ENCODE data around the gene SNX1.
"Not testable (repeated sequence)": the region's sequence is repeated elsewhere in the genome, so short reads cannot be mapped to it uniquely, and the experiment has no call there.

Gene SNX1

DNA sequence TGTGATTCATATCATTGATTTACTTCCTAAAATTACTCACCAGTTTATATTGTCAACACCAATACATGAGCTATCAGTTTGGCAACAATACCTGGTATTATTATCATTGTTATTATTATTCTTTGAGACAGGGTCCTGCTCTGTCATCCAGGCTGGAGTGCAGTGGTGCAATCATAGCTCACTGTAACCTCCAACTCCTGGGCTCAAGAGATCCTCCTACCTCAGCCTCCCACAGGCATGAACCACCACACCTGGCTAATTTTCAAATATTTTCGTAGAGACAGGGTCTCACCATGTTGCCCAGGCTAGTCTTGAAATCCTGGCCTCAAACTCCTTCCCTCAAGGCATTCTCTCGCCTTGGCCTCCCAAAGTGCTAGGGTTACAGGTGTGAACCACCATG lies 22.3 kb upstream of the SNX1 start:
- DNase-seq (ENCODE audit: low read depth), result not testable (repeated sequence)

DNA sequence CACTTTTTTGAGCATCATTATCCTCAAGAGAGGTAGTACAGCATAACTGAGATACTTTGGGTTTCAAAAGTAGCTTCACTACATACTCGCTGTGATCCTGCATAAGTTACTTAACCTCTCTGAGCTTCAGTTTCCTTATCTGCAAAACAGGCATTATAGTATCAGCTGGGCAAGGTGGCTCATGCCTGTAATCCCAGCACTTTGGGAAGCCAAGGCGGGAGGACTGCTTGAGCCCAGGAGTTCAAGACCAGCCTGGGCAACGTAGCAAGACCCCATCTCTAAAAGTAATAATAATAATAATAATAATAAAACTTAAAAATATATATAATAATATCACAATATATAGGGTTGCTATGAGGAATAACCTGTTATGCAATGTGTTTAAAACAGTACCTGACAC lies 13.0 kb upstream of the SNX1 start:
- no peak for DNase-seq (ENCODE audit: low read depth)

DNA sequence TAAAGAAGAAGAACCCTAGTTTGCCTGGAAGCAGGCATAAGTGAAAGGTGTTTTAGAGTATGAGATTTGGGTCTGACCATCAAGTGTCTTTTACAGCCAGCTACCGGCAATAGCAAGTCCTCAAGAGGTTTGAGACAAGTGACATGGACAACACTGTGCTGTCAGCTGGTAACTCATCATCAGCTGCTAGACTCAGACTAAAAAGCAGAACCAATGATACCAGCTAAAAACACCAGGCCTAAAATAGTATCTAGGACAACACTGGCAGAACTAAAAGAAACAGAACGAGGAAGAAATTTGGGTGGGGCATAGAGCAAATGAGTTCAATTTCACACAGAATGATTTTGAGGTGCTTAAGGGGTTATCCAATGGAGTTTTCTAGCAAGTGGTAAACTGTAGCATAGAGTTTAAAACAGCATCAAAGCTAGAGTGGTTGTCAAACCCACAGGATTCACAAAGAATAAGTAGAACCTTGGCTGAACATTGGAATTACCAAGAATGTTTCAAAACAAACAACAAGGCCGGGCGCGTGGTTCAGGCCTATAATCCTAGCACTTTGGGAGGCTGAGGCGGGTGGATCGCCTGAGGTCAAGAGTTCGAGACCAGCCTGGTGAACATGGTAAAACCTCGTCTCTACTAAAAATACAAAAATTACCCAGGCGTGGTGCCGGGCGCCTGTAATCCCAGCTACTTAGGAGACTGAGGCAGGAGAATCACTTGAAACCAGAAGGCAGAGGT lies 6.1 kb upstream of the SNX1 start:
- no peak for DNase-seq (ENCODE audit: low read depth)

DNA sequence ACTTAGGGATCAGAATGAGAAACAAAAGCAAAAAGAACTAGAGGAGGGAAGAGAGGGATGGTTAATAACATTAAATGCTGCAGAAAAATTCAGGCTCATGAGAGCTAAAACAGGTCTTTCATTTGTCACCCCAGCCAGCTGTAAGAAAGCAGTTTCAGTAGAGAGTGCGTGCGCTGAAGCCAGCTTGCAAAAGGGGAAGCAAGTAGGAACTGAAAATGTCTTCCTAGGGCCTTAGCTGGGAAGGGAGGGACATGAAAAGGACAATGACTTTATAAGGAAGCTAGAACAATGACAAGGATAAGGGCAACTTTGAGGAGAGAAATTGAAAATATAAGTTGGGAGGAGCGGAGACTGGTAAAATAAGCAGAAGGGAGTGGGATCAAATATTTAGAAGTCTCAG lies 5.3 kb upstream of the SNX1 start:
- DNase-seq (ENCODE audit: low read depth), result no peak

DNA sequence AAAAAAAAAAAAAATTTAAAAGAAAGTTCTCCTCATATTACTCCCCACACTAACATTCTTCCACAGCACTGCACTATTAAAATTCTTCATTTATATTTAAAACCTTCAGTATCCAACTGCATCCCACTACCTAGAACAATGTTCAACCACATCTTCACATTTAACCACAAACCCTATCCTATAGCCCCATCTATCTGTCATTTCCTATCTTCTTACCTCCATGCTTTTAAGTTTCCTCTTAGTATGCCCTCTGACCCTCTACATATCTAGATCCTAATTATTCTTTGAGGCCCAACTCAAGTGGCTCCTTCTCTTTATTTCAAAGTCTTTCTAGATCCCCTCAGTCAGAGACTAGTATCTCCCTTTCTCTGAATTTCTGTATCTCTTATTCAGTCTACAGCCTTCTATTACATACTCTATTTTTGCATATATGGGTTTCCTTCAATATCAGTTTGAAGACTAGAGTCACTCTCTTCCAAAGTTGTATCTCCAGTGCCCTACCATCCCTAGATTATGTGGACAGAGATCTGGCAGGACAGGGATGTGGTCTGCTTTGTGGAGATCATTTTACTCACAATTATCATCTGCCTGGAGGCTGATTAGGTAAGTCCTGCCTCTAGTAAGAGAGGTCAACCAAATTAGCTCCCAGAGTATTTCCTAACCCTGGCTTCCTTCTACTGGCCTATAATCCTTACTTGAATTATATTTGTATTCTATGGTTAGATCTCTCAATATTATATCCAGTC lies 3.5 kb upstream of the SNX1 start:
- DNase-seq (ENCODE audit: low read depth), result no peak

DNA sequence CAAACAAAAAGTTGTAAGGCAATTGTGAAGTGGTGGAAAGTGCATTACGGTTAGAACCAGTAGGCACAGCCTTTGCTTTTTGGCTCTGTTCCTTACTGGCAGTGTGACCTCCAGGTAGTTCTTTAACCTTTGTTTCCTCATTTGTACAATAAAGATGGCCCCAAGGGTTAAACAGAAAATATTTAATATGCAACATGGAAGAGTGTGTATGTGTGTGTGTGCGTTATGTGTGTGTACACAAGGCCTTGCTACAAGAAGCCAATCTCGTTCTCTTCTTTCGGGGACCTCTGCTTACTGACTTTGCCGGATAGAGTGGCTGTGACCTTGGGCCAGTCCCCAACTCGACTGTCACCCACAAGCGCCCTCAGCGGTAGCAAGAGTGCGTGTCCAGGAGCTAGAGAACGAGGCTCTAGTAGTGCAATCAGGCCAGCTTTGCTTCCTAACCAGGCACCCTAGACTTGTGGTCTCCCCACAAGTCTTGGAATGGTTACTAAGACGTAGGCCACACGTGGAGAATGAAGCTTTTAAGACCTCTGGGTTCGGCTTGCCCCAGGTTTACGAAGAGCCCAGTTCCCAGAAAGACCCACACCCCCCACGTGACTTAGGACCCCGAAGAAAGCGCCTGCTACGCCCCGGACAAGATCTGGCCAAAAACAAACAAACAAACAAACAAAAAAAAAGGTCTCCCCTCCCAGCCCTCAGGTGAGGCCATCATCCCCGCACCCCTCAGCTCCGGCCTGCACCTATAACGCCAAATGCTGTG lies 2.7 kb upstream of the SNX1 start:
- no peak for DNase-seq (ENCODE audit: low read depth)

DNA sequence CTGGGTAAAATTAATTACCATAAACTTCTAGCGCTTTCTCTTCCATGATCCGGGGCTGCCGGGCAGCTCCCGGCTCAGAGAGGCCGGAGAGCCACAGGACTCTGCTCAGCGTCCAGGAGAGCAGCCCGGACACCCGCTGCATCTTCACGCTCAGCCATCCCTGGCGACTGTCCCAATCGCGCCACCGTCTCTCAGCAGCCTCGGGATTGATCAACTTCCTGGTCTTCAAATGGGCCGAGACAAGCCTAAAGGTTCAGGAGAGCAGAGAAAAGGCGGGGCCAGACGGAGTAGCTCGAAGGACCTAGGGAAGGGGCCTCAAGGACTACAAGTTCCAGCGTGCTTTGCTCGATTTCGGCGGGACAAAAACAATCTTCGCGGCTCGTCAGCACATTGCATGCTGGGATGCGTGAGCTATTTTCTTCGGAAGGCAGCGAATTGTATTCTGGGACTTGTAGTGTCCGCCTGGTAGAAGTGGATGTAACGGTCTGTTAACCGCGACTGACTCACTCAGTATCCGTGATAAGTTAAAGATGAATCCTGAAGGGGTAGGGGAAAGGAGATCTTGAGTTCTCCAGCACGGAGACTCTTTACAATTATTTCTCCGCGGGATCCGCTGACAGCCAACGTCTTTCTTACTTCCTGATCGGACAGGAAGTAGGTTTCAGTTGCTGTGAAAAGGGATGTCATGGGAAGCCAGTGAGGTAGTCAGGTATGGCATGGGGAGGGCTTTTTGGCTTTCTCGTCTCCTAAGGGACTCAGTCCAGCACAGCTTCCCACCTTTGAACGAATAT lies 2.0 kb upstream of the SNX1 start, which contains the start of gene CIAO2A:
TSS of gene CIAO2A (minus strand) at position 212 of the 791 bp plus-strand sequence. CDS start at position 142, 70 bp downstream.
- DNase-seq (ENCODE audit: low read depth), result peak; percentile 96

DNA sequence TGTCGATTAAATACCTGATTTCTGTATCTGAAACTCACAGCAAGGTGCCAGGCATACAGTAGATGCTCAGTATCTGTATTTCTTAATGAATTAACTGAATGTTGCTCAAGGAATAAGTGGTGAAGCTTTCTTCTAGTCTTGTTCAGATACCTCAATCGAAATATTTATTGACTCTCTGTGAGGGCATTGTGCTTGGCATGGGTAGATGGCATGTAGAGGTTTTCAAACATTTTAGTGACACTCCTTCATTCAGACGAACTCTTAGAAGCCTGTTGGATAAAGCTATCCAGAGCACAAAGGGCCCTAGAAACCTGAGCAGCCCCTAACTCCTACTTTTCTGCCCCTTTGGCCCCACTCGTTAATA lies 369 bp upstream of the SNX1 start:
- DNase-seq (ENCODE audit: low read depth), result no peak

DNA sequence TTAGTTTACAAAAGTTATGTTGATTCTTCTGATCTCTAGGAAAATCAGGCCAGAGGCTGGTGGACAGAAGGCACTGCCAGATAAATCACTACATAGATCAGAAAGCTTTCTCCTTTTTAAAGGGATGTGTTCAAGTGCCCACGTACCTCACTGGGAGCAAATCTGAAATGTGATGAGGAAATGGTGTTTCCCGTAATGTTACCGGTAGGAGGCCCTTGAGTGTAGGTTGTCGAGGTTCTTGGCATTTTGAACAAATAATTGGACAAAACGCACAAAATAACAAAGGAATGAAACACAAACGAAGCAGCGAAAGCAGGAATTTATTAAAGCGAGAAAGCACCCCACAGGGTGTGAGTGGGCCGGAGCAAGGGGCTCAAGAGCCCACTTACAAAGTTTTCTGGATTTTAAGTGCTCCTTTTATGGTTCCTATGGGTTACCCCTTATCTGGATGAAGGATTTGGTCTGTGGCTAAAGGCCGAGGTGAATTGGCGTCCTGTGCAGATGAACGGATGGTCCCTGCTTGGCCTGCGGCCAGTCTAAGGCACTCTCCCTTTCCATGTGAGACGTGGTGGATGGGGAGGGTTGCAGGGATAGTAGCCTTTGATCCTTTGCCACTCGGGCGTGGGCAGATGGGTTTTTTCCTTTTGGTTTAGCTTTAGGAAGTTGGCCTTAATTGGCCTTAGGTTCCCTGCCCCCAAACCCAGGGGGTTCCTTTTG lies 1.0 kb downstream of the SNX1 start:
- no peak for DNase-seq (ENCODE audit: low read depth)

DNA sequence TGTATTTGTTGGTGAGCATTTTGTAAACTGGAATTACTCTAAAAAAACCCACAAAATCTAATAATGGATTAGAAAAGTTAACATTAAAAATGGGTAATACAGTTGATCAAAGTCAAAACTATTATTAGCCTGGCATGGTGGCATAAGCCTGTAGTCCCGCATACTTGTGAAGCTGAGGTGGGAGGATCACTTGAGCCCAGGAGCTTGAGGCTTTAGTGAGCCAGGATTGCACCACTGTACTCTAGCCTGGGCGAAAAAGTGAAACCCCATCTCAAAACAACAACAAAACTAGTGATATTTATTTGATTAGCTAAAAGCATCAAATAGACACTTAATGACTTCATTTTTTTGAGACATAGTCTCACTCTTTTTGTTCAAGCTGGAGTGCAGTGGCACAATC lies 3.6 kb downstream of the SNX1 start:
- no peak for DNase-seq (ENCODE audit: low read depth)

DNA sequence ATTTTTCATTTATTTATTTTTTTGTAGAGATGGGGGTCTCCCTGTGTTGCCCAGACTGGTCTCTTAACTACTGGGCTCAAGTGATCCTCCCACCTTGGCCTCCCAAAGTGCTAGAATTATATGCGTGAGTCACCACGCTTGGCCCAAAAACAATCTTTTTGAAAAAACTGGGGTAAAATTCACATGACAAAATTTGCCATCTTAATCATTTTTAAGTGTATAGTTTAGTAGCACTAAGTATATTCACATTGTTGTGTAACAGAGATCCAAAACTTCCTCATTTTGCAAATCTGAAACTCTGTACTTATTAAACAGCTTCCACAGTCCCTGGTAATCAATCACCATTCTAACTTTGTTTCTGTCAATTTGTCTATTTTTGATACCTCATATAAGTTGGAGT lies 5.2 kb downstream of the SNX1 start:
- no peak for DNase-seq (ENCODE audit: low read depth)

DNA sequence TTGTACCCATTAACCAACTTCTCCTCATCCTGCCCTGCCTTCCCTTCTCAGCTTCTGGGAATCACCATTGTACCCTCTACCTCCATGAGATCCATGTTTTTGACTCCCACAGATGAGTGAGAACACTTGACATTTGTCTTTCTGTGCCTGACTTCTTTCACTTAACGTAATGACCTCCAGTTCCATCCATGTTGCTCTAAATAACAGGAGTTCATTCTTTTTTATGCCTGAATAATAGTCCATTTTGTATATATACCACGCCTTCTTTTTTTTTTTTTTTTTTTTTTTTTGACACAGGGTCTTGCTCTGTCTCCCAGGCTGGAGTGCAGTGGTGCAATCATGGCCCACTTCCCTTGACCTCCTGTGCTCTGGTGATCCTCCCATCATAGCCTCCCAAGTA lies 6.7 kb downstream of the SNX1 start:
- DNase-seq (ENCODE audit: low read depth), result no peak

DNA sequence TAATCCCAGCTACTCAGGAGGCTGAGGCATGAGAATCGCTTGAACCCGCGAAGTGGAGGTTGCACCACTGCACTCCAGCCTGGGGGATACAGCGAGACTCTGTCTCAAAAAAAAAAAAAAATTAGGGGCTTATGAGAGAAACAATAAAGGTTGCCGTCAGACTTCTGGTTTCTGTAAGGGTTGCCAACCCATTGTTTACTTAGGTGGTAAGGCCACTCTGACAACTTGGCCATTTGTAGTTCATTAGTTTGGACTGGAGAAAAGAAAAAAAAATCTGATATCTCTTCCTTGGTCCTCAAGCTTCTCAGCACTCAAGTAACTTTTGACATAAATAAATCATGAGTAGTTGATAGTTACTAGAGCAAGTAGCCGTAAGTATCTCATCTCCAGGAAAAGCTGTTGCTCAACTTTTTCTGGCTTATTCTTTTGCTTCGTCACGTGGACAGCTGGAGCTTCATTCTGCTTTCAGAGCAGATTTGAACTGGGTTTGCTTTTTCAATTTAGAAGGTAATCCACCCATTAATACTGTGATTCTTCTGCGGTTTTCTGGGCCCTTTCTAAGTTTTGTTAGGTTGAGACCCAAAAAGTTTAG lies 9.4 kb downstream of the SNX1 start:
- DNase-seq (ENCODE audit: low read depth), result no peak

DNA sequence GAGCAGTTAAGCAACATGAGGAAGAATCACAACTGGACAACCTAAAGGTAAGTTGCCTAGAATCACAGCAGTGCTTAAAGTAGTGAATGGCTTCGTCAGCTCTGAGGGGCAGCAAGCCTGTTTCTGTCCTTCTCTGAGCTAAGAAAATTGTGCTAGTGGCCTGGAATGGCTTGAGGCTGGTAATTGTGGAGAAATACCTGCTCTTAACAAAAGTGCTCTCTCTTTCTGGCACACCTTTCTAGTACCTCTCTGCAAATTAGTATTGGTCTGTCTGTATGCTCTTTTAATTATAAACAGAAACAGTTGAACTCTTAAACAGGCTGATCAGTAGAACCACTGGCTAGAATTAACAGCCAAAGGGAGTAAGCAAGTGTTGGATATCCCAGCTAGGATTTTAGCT lies 11.6 kb downstream of the SNX1 start:
- DNase-seq (ENCODE audit: low read depth), result no peak

DNA sequence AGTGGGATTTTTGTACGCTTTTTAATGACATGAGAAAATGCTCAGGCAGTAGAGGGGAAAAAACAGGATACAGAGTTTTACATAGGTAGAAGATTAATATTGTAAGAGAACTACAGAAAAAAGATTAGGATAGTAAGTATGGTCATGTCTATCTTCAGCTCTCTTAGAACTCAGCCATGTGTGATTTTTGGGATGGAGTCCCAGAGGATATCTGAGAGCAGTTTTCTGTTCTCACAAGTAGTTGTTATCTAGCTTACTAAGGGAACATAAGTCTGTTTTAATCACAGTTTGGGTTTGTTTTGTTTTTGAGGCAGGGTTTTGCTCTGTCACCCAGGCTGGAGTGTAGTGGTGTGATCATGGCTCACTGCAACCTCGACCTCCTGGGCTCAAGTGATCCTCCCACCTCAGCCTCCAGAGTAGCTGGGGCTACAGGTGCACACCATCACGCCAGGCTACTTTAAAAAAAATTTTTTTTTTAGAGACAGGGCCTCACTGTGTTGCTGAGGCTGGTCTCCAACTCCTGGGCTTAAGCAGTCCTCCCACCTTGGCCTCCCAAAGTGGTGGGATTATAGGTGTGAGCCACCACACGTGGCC lies 14.4 kb downstream of the SNX1 start:
- DNase-seq (ENCODE audit: low read depth), result not testable (repeated sequence)

DNA sequence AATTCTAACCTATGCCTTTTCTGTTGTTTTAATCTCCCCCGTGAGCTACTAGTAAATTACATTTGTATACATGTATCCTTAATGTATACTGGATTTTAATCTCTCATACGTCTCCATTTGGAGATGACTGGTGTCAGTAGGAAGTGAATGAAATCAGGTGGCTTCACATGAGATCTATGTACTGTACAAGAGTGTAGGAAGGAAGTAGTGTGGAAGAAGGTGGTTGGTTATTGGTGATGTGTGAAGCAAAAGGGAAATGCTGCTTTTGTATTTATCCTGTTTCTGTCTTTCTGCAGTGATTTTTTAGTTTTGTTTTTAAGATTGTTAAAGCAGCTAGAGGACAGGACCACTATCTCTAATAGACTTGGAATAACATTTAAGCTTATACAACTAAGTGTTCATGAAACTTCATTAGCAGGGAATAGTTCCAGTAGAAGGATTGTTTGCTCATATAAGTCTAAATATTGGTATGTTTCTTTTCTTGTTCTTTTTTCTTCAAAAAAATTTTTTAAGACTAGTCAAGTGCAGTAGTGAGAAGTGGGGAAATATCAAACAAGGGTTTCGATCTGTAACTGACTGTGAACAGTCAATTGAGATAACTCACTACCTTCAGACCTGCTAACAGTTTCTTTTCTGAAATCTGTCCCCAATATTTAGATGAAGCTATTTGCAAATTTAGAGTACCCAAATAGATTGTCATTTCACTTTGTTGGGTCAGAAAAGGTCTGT lies 15.3 kb downstream of the SNX1 start:
- no peak for DNase-seq (ENCODE audit: low read depth)

DNA sequence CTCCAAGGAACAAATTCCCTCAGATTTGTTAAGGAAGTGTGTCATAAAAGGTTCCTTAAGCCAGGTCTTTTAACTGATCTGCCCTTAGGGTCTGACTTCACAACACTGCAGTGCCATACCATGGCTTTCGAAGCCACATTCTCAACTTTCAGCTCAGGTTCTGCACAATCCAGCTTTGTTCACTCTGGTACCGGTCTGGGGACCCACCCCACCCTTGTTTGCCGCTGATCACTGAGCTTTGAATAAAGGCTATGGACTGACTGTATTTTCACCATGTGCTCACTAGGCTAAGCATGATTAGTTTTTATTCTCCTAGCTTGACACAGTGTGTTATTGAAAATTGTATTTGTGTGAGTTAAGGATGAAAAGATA lies 15.9 kb downstream of the SNX1 start:
- no peak for DNase-seq (ENCODE audit: low read depth)

DNA sequence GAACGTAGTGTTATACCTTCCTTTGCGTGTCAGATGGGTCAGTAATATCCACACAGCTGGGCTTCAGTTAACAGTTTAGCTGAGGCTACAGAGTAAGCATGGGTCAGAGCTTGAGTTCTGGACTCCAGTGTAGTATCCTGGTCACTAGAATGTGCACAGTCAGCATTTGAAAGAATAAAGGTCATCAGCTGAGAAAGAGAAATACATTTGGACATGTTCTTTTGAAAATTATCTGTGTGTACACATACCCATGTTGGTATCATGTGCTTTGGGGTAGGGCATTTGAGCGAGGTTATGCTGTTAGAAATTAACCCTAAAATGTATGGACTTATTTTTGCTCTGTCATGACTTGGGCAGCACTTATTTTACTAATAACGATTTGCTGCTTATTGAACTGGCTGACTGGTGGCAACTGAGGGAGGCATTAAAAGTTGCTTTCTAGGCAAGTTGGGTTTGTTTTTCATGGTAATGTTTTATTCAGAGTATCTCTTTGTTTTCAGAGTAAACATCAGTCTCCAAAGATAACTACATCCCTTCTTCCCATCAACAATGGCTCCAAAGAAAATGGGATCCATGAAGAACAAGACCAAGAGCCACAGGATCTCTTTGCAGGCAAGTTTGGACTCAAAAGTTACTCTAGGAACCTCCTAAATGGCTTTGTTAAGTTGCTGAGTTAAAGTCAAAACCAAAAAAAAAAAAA lies 16.4 kb downstream of the SNX1 start:
- DNase-seq (ENCODE audit: low read depth), result no peak

DNA sequence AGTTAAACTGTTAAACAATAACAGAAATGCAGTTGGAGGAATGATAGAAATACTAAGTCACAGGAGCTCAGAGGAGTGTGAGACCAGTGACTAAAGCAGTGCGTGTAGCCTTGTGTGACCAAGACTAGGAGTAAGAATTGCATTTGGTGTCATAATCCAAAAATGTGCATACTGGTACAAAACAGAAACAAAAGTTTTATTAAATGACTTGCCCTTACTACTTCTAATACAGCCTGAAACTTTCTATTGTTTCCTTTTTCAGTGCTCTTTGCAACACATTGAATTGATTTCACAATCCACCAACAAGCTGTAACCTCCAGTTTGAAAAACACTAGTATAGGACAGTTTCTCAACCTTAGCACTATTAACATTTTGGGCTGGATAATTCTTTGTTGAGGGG lies 17.1 kb downstream of the SNX1 start:
- DNase-seq (ENCODE audit: low read depth), result no peak
